HCT116 (cell line): Measurements from ENCODE around the gene FGFRL1. TPM values are rescaled to one million over a fixed set of nuclear protein-coding genes. Genes with fewer than 3 reads are reported as not detected.

Experiments
- ATAC-seq: fragments of 200-7000 bp; cut with Tn5 transposase; 2 replicates; pipeline ENCODE4 v1.9.1; 2020; ENCODE audit warnings: mild to moderate bottlenecking, moderate library complexity
- BruUV-seq: library from RNA; stranded (reverse); fragments of 400-500 nt; replicated peaks from 2 replicates; lab custom pipeline; 2021; lab: Mats Ljungman, UMichigan
- CTCF ChIA-PET: fragments of 300-600 bp; sonication (Branson Sonifier 250); formaldehyde crosslinking; loops from one replicate; lab custom pipeline; 2021; ENCODE audit warnings: antibody characterized with exemption; lab: Charles Lee
- POLR2A ChIA-PET: fragments of 300-600, 350-600 bp; sonication (Branson Sonifier 250); formaldehyde crosslinking; loops from one replicate; lab custom pipeline; 2021; ENCODE audit warnings: antibody characterized with exemption; lab: Charles Lee
- RAD21 ChIA-PET, 2 experiments: fragments of 300-600 bp; sonication (Branson Sonifier 250); formaldehyde crosslinking; loops; one replicate each; lab custom pipeline; 2023; ENCODE audit warnings: low total read pairs in 2 of 2; ENCODE audit not compliant: uncharacterized antibody in 2 of 2, unreplicated experiment in 2 of 2, low non-redundant PET in 1 of 2; lab: Charles Lee
- DNase-seq: peaks from one replicate; pipeline ENCODE4 v3.0.0-alpha.2; 2010; ENCODE audit warnings: low read depth, low spot score
- H2AFZ ChIP-seq: fragments of 200-600 bp; shearing (Covaris generic), sonication (generic); 2 replicates; pipeline ENCODE4 v1.6.1; 2017; ENCODE audit warnings: low read depth, mixed run types, mixed read lengths, antibody characterized with exemption, low read length; ENCODE audit not compliant: poor library complexity, severe bottlenecking
- H3K27ac ChIP-seq: 2 replicates; pipeline ENCODE4 v1.5.1; 2012; ENCODE audit warnings: low read depth, low read length
- H3K27me3 ChIP-seq: fragments of 200-600 bp; sonication (generic); 2 replicates; pipeline ENCODE4 v1.6.1; 2016; ENCODE audit warnings: mixed run types, low read length, mixed read lengths; ENCODE audit not compliant: insufficient read depth
- H3K36me3 ChIP-seq, 2 experiments: fragments of 200-500 bp in 1 of 2; fragments of 200-600 bp in 1 of 2; sonication (Bioruptor generic) in 1 of 2; sonication (generic) in 1 of 2; 2 replicates each; pipeline versions ENCODE4 v1.5.1 to v1.6.1; 2014 to 2016; ENCODE audit warnings: low read length in 2 of 2, inconsistent platforms in 1 of 2, mixed read lengths in 1 of 2, mixed run types in 1 of 2; ENCODE audit not compliant: insufficient read depth in 2 of 2, control insufficient read depth in 1 of 2
- H3K4me1 ChIP-seq, 2 experiments: fragments of 200-600 bp in 1 of 2; sonication (generic) in 1 of 2; 2 replicates each; pipeline versions ENCODE4 v1.5.1 to v1.6.1; 2012 to 2017; ENCODE audit warnings: low read length in 2 of 2, inconsistent platforms in 1 of 2, mild to moderate bottlenecking in 1 of 2, mixed read lengths in 1 of 2, mixed run types in 1 of 2, moderate library complexity in 1 of 2; ENCODE audit not compliant: insufficient read depth in 2 of 2, control insufficient read depth in 1 of 2
- H3K4me2 ChIP-seq: fragments of 200-600 bp; sonication (generic); 2 replicates; pipeline ENCODE4 v1.6.1; 2017; ENCODE audit warnings: mixed run types, low read length, mixed read lengths
- H3K4me3 ChIP-seq, 2 experiments: fragments of 200-600 bp in 1 of 2; sonication (generic) in 1 of 2; replicated peaks in 1 of 2; 2 replicates each; pipeline ENCODE4 v1.5.1; 2011 to 2016; ENCODE audit warnings: low read length in 2 of 2, control low read depth in 1 of 2, low read depth in 1 of 2, mild to moderate bottlenecking in 1 of 2, mixed read lengths in 1 of 2, mixed run types in 1 of 2
- H3K79me2 ChIP-seq: fragments of 200-600 bp; sonication (generic); 2 replicates; pipeline ENCODE4 v1.6.1; 2017; ENCODE audit warnings: mild to moderate bottlenecking, mixed run types, low read length, moderate library complexity, mixed read lengths; ENCODE audit not compliant: insufficient read depth
- H3K9ac ChIP-seq: fragments of 200-600 bp; sonication (generic); 2 replicates; pipeline ENCODE4 v1.6.1; 2016; ENCODE audit warnings: low read length, mixed read lengths
- H3K9me2 ChIP-seq: fragments of 200-600 bp; sonication (generic), shearing (Covaris generic); 2 replicates; pipeline ENCODE4 v1.6.1; 2017; ENCODE audit warnings: mixed run types, mild to moderate bottlenecking, moderate library complexity; ENCODE audit not compliant: insufficient read depth
- H3K9me3 ChIP-seq, 2 experiments: fragments of 200-500 bp in 1 of 2; fragments of 200-600 bp in 1 of 2; sonication (Bioruptor generic) in 1 of 2; sonication (generic) in 1 of 2; 2 replicates each; pipeline ENCODE4 v1.6.1; 2014 to 2017; ENCODE audit warnings: low read length in 2 of 2, mixed read lengths in 2 of 2, inconsistent platforms in 1 of 2, low read depth in 1 of 2, mild to moderate bottlenecking in 1 of 2, mixed run types in 1 of 2, moderate library complexity in 1 of 2; ENCODE audit not compliant: control insufficient read depth in 1 of 2, insufficient read depth in 1 of 2
- H4K20me1 ChIP-seq: fragments of 200-600 bp; sonication (generic), shearing (Covaris generic); 2 replicates; pipeline ENCODE4 v1.6.1; 2017; ENCODE audit warnings: mixed run types, mild to moderate bottlenecking, moderate library complexity; ENCODE audit not compliant: insufficient read depth
- CEBPB ChIP-seq: IDR thresholded peaks from 2 replicates; pipeline ENCODE4 v1.6.1; 2012; ENCODE audit warnings: low read depth
- EGR1 ChIP-seq: IDR thresholded peaks from 2 replicates; pipeline ENCODE4 v1.6.1; 2012; ENCODE audit warnings: low read depth
- ELF1 ChIP-seq: IDR thresholded peaks from 2 replicates; pipeline ENCODE4 v1.6.1; 2012; ENCODE audit warnings: low read depth, borderline replicate concordance
- FOSL1 ChIP-seq: IDR thresholded peaks from 2 replicates; pipeline ENCODE4 v1.6.1; 2012; ENCODE audit warnings: low read depth
- RAD21 ChIP-seq: IDR thresholded peaks from 2 replicates; pipeline ENCODE4 v1.6.1; 2012; ENCODE audit warnings: low read depth, mild to moderate bottlenecking
- SIN3A ChIP-seq: IDR thresholded peaks from 2 replicates; pipeline ENCODE4 v1.6.1; 2012; ENCODE audit warnings: low read depth
- SP1 ChIP-seq: IDR thresholded peaks from 2 replicates; pipeline ENCODE4 v1.6.1; 2012; ENCODE audit warnings: low read depth
- TCF7L2 ChIP-seq: IDR thresholded peaks from 2 replicates; pipeline ENCODE4 v1.7.0; 2011; ENCODE audit warnings: borderline replicate concordance, inconsistent platforms; ENCODE audit not compliant: insufficient read depth, insufficient read length; ENCODE audit errors: extremely low read depth
- intact Hi-C: fragments of 100-400 bp; cut with micrococcal nuclease; formaldehyde crosslinking; loops from 2 replicates; pipeline ENCODE4 v1.10.0; 2022
- total RNA-seq: library from RNA; stranded (reverse); gene quantifications from one replicate; pipeline ENCODE4 v1.2.1, GENCODE V29; 2021; ENCODE audit not compliant: unreplicated experiment
- TF ChIP-seq, protein P1 (sequence below): IDR thresholded peaks from 2 replicates; pipeline ENCODE4 v1.6.1; 2012
- TF ChIP-seq, protein P2 (sequence below), 3 experiments: fragments of 200-600 bp in 1 of 3; sonication (generic) in 1 of 3; IDR thresholded peaks in 2 of 3; conservative IDR thresholded peaks in 1 of 3; 2 replicates each; pipeline ENCODE4 v1.5.1; 2012 to 2017; ENCODE audit warnings: low read depth in 2 of 3, low read length in 2 of 3, antibody characterized with exemption in 1 of 3, borderline replicate concordance in 1 of 3, control low read depth in 1 of 3, mild to moderate bottlenecking in 1 of 3, mixed read lengths in 1 of 3, mixed run types in 1 of 3, moderate library complexity in 1 of 3; ENCODE audit not compliant: insufficient read depth in 1 of 3
- TF ChIP-seq, protein P3 (sequence below): IDR thresholded peaks from 2 replicates; pipeline ENCODE4 v1.6.1; 2012; ENCODE audit warnings: low read depth
- TF ChIP-seq, protein P4 (sequence below): IDR thresholded peaks from 2 replicates; pipeline ENCODE4 v1.6.1; 2011; ENCODE audit warnings: mild to moderate bottlenecking, low read length, moderate library complexity; ENCODE audit not compliant: insufficient replicate concordance; ENCODE audit errors: extremely low read depth

FGFRL1 gene
- total RNA-seq, 1 experiment from 2014 or later: 91.1 TPM

DNA sequence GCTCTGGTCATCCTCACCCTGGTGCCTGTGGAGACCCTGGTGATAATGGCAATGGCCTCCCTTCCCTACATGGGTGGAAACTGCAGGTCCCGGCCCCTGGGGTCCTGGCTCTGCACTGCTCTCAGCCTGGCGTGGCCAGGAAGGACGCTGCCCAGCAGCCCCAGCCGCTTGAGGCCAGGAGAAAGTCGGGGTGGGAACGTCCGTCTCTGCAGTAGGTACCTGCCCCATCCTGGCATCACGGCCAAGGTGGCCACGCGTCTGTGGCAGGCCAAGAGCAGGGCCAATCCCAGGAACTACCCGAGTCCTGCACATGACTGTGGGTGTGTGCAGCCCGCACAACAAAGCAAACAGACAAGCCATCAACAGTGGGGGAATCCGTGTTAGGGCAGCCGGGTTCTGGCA lies 33.8 kb downstream of the FGFRL1 start:
- H4K20me1 ChIP-seq: no peaks in the 10 kb centered on the region
- H3K9ac ChIP-seq: 0 out of 2 replicates have a peak overlapping the region, but pooled peaks have one; percentile 7
- RAD21 ChIA-PET: no interaction called here
- H3K9me3 ChIP-seq: no peaks in the 10 kb centered on the region
- H3K27ac ChIP-seq: peak overlapping the region; percentile 79; the same call in 1 of the 2 replicates
- CTCF ChIA-PET: no interaction called here
- H3K4me2 ChIP-seq: peak overlapping the region; percentile 72
- POLR2A ChIA-PET: no interaction called here
- H3K36me3 ChIP-seq: no peaks in the 10 kb centered on the region
- BruUV-seq: no TSS peak
- H3K4me3 ChIP-seq: no peak overlapping the region
- no peaks in the 10 kb centered on the region for H3K27me3 ChIP-seq
- no peaks in the 10 kb centered on the region for H3K79me2 ChIP-seq
- intact Hi-C loops: no loop called here
- H3K9me2 ChIP-seq: no peaks in the 10 kb centered on the region
- H3K4me1 ChIP-seq: peaks cover 44 to 67% of the 10 kb centered on the region in 2 experiments
- ATAC-seq: no peak
- DNase-seq: no peak
- TF ChIP-seq SIN3A: no peak
- no peak for TF ChIP-seq RAD21
- TF ChIP-seq SP1: no peak
- TF ChIP-seq, protein P1, sequence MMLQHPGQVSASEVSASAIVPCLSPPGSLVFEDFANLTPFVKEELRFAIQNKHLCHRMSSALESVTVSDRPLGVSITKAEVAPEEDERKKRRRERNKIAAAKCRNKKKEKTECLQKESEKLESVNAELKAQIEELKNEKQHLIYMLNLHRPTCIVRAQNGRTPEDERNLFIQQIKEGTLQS: no peak
- TF ChIP-seq, protein P2, sequence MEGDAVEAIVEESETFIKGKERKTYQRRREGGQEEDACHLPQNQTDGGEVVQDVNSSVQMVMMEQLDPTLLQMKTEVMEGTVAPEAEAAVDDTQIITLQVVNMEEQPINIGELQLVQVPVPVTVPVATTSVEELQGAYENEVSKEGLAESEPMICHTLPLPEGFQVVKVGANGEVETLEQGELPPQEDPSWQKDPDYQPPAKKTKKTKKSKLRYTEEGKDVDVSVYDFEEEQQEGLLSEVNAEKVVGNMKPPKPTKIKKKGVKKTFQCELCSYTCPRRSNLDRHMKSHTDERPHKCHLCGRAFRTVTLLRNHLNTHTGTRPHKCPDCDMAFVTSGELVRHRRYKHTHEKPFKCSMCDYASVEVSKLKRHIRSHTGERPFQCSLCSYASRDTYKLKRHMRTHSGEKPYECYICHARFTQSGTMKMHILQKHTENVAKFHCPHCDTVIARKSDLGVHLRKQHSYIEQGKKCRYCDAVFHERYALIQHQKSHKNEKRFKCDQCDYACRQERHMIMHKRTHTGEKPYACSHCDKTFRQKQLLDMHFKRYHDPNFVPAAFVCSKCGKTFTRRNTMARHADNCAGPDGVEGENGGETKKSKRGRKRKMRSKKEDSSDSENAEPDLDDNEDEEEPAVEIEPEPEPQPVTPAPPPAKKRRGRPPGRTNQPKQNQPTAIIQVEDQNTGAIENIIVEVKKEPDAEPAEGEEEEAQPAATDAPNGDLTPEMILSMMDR (IDR thresholded peaks at IDR 0.05 in 2 of 3, conservative IDR thresholded peaks at IDR 0.05 in 1 of 3; ENCODE audit: borderline replicate concordance in 1 of 3, insufficient read depth in 1 of 3, low read depth in 2 of 3, low read length in 2 of 3): no peak
- no peak for TF ChIP-seq ELF1
- no peak for TF ChIP-seq FOSL1
- no peak for TF ChIP-seq TCF7L2
- TF ChIP-seq, protein P3, sequence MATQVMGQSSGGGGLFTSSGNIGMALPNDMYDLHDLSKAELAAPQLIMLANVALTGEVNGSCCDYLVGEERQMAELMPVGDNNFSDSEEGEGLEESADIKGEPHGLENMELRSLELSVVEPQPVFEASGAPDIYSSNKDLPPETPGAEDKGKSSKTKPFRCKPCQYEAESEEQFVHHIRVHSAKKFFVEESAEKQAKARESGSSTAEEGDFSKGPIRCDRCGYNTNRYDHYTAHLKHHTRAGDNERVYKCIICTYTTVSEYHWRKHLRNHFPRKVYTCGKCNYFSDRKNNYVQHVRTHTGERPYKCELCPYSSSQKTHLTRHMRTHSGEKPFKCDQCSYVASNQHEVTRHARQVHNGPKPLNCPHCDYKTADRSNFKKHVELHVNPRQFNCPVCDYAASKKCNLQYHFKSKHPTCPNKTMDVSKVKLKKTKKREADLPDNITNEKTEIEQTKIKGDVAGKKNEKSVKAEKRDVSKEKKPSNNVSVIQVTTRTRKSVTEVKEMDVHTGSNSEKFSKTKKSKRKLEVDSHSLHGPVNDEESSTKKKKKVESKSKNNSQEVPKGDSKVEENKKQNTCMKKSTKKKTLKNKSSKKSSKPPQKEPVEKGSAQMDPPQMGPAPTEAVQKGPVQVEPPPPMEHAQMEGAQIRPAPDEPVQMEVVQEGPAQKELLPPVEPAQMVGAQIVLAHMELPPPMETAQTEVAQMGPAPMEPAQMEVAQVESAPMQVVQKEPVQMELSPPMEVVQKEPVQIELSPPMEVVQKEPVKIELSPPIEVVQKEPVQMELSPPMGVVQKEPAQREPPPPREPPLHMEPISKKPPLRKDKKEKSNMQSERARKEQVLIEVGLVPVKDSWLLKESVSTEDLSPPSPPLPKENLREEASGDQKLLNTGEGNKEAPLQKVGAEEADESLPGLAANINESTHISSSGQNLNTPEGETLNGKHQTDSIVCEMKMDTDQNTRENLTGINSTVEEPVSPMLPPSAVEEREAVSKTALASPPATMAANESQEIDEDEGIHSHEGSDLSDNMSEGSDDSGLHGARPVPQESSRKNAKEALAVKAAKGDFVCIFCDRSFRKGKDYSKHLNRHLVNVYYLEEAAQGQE: no peak
- TF ChIP-seq CEBPB: no peak
- TF ChIP-seq, protein P4, sequence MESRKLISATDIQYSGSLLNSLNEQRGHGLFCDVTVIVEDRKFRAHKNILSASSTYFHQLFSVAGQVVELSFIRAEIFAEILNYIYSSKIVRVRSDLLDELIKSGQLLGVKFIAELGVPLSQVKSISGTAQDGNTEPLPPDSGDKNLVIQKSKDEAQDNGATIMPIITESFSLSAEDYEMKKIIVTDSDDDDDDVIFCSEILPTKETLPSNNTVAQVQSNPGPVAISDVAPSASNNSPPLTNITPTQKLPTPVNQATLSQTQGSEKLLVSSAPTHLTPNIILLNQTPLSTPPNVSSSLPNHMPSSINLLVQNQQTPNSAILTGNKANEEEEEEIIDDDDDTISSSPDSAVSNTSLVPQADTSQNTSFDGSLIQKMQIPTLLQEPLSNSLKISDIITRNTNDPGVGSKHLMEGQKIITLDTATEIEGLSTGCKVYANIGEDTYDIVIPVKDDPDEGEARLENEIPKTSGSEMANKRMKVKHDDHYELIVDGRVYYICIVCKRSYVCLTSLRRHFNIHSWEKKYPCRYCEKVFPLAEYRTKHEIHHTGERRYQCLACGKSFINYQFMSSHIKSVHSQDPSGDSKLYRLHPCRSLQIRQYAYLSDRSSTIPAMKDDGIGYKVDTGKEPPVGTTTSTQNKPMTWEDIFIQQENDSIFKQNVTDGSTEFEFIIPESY: no peak
- no peak for TF ChIP-seq EGR1
- no peak overlapping the region for H2AFZ ChIP-seq
